Stimulated activated naive CD4-positive, alpha-beta T cell (primary cell): ENCODE measurements around the gene SIKE1.
"Not testable (repeated sequence)": the region's sequence is repeated elsewhere in the genome, so short reads cannot be mapped to it uniquely, and the experiment has no call there.

Experiments used
- DNase-seq, 6 experiments: peaks; one replicate each; lab custom pipeline; 2025; lab: John Stamatoyannopoulos, UW

Gene SIKE1

DNA sequence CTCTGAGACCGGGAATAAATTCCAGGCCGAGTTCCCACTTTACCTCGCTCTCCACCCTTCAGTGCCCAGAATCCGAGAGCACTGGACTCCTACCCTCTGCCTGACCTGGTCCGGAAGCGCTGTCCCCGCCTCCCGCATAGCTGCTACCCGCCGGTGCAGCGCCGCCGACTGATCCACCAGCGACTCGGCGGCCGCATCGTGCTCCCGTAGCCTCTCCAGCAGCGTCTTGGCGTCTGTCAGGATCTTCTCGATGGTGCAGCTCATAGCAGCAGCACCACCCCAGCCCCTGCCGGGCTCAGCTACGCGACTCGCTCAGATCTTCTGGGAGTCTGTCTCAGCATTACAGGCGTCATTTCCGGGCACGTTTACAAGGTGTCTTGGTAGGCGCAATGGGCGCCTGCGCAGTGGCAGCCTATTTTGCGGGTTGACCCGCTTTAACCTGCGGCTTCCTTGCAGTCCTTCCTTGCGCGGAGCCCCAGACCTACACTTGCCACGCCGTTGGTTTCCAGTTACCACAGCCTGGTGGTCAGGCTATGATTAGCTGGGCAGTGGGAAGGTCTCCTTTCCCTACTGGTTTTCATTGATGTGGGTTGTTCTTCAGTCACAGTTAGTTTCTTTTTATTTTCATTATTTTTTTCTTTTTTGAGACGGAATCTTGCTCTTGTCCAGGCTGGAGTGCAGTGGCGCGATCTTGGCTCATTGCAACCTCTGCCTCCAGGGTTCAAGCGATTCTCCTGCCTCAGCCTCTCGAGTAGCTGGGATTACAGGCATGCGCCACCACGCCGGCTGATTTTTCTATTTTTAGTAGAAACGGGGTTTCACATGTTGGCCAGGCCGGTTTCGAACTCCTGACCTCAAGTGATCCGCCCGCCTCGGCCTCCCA is at the start of gene SIKE1:
Gene SIKE1, minus strand, starts transcription at position 342 of the 883 bp plus-strand sequence. Its CDS starts 78 bp downstream, at position 264.
- peak; percentile 85 to 95 (median 94) for DNase-seq

DNA sequence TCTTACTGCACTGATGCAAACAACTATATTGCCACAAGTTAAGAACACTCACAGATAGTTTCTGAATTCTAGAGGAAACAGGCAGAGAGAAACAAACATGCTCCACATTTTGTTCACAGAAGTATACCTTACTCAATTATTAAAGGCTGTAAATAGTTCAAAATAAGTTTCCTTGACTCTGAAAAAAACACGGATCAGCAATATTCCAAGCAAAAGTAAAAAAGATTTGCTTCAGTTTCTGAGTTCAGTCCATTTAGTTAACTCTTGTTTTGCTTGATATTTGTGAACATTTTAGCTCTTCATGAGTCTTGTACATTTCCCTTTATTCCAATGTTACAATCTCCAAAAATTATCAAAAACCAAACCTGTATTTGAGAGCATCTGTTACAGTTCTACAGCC is 49.6 kb upstream of the SIKE1 start:
- DNase-seq = not testable (repeated sequence)

- DNase-seq = no peak
Observed at GRCh38 chr1:114828251-114828650, 47.8 kb upstream of the SIKE1 start.

- no peak for DNase-seq
Observed at GRCh38 chr1:114821978-114822377, 41.5 kb upstream of the SIKE1 start.

DNA sequence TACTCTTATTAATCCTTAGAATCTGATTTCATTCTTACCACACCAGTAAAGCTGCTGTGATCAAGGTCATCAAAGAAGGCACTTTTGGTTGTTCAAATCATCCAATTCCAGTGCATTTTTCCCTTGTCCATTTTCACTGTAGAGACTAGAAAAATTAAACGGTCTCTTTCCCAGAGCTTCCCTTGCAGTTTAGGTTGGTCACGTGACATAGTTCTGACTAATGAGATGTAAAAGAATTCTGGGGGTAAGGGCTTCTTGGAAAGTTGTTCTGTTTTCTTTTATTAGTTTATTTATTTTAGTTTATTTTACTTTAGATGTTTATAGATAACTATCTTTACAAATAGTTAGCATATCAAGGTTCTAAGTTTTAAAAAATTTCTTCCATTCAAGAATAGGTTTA is 39.9 kb upstream of the SIKE1 start:
- DNase-seq = no peak

- no peak for DNase-seq
Observed at GRCh38 chr1:114819869-114820268, 39.4 kb upstream of the SIKE1 start.

GRCh38 chr1:114804449-114804848 is 24.0 kb upstream of the SIKE1 start:
- not testable (repeated sequence) for DNase-seq

GRCh38 chr1:114803001-114803400 is 22.5 kb upstream of the SIKE1 start:
- no peak for DNase-seq

DNA sequence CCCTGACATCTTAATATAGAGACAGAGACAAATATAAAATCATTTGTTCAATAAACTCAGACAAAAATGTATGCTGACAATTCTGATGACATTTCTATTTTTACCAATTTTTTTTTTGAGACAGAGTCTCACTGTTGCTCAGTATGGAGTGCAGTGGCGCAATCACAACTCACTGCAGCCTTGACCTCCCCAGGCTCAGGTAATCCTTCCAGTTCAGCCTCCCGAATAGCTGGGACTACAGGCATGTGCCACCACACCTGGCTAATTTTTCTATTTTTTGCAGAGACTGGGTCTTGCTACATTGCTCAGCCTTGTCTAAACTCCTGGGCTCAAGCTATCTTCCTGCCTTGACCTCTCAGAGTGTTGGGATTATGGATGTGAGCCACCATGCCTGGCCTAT is 13.6 kb upstream of the SIKE1 start:
- no peak for DNase-seq

- DNase-seq = not testable (repeated sequence)
Observed at GRCh38 chr1:114790581-114790980, 10.1 kb upstream of the SIKE1 start.

GRCh38 chr1:114786440-114786839 is 6.0 kb upstream of the SIKE1 start:
- not testable (repeated sequence) for DNase-seq

- no peak for DNase-seq
Observed at GRCh38 chr1:114782476-114782875, 2.0 kb upstream of the SIKE1 start.

DNA sequence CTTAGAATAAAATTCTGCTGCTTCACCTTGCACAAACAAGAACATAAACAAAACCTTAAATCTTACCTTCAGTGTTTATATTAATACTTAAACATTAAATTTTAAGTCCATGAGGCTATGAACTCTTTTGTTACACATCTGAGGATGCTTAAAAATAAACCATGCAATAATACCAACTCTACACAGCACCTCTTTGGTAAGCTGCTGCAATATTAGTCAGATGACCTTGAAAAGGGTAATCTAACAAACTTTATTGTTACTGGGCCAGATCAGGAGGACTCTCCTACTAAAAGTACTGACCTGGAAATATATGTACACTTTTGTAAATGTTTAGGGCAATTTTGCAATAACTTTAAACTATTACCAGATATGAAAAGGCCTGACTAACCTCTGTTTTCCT is 763 bp downstream of the SIKE1 start:
- DNase-seq = no peak

- DNase-seq = not testable (repeated sequence)
Observed at GRCh38 chr1:114776726-114777125, 3.8 kb downstream of the SIKE1 start.

- DNase-seq = no peak
Observed at GRCh38 chr1:114771992-114772391, 8.5 kb downstream of the SIKE1 start.

DNA sequence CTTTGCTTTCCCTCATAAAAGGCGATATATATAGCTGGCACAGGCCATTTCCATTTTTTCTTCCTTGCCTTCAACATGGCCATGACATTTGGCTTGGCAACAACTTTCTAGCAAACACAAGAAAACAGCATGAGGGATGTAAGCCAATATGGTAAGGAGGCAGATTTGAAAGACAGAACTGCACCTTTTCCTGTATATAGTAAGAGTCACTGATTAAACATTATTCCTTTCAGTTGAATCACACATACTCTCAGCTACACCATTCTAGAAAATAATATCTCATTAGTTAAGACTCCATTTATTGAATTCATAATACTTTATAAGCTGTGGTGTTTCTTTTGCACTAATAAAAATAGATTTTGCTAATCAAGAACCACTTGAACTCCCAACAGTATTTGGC is 9.5 kb downstream of the SIKE1 start:
- no peak for DNase-seq

- no peak for DNase-seq
Observed at GRCh38 chr1:114764689-114765088, 15.8 kb downstream of the SIKE1 start.

DNA sequence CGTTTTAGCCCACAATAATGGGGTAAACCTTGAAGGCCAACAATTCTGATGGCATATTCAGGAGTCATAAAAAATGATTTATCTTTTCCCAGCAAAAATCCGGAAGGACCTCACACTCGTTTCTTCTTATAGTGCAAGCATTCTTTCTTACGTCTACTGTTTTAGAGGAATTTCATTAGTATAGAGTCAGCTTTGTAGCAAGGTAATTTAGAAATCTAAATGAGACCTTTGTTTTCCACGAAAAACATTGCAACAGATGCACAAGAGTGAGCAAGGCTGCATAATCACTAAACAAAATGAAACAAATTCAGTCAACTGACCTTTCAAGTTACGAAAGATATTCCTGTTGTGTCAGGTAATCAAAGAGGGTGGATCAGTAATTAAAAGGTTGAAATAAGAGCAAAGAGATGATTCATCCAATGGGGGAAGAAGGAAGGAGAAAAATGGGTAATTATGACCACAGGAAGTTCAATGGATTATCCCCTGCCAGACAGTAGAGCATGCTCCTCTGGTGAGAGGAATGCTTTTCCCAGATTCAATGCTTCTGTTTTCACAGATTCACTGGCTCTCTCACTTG is 22.1 kb downstream of the SIKE1 start:
- DNase-seq = peak in 1 of 6 experiments; percentile 37

- peak; percentile 89 to 97 (median 96) for DNase-seq
Observed at GRCh38 chr1:114757455-114758255, 22.8 kb downstream of the SIKE1 start, which contains the start of gene CSDE1. CSDE1 (minus strand) TSS chr1:114757984; CDS start chr1:114739890, 18,094 bp downstream.

GRCh38 chr1:114756949-114757454 is 23.5 kb downstream of the SIKE1 start:
- DNase-seq = peak in 1 of 6 experiments; percentile 43

DNA sequence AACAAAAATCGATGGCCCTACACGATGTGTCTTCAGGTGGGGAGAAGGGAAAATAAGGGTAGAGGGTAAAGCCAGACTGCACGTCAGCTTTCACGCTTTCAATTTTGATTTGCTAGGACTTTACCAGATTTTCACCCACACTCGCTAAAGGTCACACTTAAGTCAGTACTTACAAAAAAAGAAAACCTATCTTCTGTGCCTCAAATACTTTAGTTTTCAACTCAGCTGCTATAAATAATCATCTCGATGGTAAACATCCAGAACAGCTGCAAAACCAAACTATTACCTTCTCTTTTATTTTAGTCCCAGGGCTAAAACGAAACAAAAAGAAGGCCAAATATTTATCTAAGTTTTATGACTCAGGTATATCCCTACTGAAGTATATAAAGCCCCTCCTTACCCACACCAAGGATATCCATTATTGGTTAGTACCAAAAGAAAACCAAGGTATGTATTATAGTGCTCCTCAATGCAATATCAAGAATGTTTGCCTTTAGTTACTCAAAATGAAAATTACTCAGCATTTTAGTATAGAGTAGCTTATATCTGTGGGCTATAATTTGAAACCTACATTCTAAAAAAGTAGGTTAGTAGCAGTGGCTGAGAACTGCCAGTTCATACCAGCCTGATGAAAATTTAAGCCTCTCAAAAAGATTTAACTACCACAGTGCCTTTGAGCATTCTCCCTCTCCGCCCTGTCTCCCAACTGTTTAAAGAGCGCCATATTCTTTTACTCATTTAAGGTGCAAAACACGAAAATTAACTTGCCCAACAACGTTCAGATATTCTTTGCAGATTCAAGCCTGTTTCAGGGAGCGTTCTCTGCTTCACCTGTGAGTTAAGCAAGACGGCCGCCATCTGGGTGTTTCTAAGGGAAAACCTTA is 24.2 kb downstream of the SIKE1 start:
- DNase-seq = peak in 1 of 6 experiments; percentile 16
